ENCODE data around the gene SLC6A19.

The SLC6A19 gene

DNA sequence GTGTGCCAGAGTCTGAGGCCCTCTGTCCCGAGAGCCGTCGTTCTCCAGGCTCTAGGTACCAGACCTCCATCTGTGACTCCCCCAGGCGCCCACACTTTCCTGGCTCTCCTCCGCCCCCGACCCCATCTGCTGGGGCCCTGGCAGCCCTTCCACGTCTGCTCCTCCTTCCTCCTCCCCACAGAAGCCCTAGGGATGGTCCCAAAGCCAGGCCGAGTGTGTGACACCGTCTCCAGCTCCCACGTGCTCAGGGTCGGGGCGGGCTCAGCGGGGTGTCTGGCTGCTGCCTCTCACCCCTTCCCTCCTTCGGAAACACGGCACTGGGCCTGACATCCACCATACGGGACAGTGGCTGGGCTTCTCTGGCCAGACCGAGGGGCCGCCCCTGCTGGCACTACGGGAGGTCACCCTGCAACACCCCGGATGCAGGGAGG is 20.5 kb upstream of the SLC6A19 start:
- no peak for DNase-seq (ENCODE audit: low read depth)

- no peak for DNase-seq (ENCODE audit: low read depth)
These were observed 19.7 kb upstream of the SLC6A19 start for GRCh38 chr5:1181451-1182359.

GRCh38 chr5:1182360-1182632 is 19.1 kb upstream of the SLC6A19 start:
- DNase-seq (ENCODE audit: low read depth): no peak

- DNase-seq (ENCODE audit: low read depth): no peak
These were observed 18.6 kb upstream of the SLC6A19 start for GRCh38 chr5:1182633-1183423.

- DNase-seq (ENCODE audit: low read depth): no peak
These were observed 17.8 kb upstream of the SLC6A19 start for GRCh38 chr5:1183424-1184162.

DNA sequence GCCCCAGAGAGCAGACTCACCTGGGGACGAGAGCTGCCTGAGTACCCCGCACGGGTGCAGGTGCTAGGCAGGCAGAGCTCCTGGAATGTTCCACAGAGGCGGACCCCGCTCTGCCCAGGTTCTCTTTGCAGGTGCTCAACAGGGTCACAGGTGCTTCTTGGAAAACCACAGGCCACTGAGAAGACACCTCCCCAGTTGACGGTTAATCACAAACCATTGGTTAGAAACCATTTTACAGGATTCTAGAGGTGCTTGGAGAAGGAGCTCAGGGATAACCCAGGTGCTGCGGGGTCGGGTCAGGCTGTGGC is 17.3 kb upstream of the SLC6A19 start:
- no peak for DNase-seq (ENCODE audit: low read depth)

DNA sequence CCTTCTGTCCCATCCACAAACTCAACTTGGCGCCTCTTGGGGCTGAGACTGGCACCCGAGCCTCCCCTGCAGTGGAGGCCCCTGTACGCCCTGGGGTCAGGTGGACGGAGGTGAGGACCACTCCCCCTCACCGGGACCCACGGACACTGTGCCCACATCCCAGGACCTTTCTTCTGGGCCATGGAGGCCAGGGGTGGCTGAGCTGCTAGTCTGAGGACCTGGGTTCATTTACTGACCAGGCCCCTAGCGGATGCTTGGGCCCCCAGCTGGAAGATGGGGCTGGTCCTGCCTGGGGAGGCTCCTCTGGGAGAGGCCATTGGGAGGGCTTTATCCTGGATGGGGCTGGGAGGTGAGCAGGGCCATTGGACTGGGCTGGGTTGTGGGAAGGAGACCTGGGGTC is 16.9 kb upstream of the SLC6A19 start:
- DNase-seq (ENCODE audit: low read depth): no peak

DNA sequence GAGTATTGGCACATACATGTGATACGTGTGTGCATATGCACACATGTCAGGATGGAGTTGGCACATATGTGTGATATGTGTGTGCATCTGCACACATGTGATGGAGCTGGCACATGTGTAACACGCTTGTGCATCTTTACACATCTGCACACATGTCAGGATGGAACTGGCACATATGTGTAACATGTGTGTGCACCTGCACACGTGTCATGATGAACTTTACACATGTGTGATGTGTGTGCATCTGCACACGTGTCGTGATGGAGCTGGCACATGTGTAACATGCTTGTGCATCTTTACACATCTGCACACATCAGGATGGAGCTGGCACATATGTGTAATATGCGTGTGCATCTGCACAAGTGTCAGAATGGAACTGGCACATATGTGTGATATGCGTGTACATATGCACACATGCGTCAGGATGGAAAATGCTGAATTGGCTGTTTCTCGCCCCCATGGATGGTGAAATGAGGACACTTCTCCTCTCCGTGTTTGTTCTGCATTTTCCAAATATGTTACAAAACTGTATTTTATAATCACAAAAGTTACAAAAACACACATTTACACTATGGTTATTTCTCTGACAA is 16.3 kb upstream of the SLC6A19 start:
- DNase-seq (ENCODE audit: low read depth): no peak

- DNase-seq (ENCODE audit: low read depth): no peak
These were observed 15.6 kb upstream of the SLC6A19 start for GRCh38 chr5:1185629-1186350.

GRCh38 chr5:1186351-1187233 is 14.8 kb upstream of the SLC6A19 start:
- no peak for DNase-seq (ENCODE audit: low read depth)

DNA sequence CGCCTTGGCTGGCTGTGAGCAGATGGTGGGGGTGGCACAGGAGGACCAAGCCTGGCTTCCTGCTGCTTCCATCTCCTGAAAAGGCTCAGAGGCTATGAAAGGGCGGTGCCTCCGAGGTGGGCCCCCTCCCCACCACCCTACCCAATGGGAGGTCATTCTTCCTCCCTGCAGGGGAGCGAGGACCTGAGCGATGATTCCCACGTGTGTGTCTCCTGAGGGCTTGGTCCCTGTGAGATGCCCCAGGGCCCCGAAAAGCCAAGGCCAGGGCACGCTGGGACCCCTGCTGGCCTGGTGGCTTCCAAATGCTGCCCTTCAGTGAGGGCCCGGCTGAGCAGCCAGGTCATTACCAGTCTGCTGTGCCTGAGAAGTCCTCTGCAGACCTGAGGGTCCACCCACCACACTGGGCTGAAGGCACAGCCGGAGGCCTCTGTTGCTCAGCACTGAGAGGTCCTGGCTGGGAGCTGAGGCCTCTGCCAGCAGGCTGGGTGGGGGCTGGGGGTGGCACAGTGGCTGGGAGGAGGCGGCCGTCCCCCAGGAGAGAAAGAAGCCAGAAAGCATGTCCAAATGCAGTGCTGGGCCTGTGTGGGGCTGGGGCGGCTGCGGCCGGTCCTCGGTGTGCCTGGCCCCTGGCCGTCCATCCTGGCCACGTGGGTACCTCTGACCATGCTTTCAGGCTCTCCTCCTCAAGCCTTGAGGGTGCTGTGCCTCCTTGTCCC is 14.0 kb upstream of the SLC6A19 start:
- DNase-seq (ENCODE audit: low read depth): no peak

- no peak for DNase-seq (ENCODE audit: low read depth)
These were observed 13.5 kb upstream of the SLC6A19 start for GRCh38 chr5:1187950-1188334.

GRCh38 chr5:1188464-1188863 is 12.9 kb upstream of the SLC6A19 start:
- DNase-seq (ENCODE audit: low read depth): no peak

DNA sequence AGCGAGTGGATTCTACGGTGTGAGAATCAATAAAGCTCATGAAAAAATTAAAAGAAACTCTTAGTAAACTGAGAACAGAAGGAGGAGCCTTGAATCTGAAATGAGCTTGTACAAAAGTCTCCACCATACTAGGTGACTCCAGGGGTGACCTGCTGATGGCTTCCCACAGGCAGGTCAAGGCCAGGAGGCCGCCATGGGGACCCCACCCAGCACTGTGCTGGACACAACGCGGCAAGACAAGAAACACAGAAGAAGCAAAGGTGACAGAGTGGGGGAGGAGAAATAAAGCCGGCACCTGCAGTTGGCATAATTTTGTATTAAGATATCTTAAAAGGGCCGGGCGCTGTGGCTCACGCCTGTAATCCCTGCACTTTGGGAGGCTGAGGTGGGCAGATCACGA is 12.1 kb upstream of the SLC6A19 start:
- no peak for DNase-seq (ENCODE audit: low read depth)

GRCh38 chr5:1190278-1190677 is 11.1 kb upstream of the SLC6A19 start:
- no peak for DNase-seq (ENCODE audit: low read depth)

DNA sequence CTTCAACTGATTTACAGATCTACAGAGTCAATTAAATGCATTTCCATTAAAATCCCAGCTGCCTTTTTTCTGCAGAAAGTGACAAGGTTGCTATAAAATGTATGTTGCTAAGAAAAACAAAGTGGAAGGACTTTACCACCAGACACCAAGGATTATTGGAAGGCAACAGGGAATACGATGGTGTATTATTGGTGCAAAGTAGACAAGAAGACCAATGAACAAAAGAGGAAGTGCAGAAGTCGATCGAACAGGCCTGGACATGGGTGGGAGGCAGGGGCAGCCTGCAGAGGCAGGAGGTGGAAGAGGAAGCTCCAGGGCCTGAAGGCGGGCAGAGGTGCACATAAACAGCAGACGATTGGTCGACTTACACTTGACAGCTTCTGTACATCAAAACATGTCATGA is 10.6 kb upstream of the SLC6A19 start:
- DNase-seq (ENCODE audit: low read depth): no peak

DNA sequence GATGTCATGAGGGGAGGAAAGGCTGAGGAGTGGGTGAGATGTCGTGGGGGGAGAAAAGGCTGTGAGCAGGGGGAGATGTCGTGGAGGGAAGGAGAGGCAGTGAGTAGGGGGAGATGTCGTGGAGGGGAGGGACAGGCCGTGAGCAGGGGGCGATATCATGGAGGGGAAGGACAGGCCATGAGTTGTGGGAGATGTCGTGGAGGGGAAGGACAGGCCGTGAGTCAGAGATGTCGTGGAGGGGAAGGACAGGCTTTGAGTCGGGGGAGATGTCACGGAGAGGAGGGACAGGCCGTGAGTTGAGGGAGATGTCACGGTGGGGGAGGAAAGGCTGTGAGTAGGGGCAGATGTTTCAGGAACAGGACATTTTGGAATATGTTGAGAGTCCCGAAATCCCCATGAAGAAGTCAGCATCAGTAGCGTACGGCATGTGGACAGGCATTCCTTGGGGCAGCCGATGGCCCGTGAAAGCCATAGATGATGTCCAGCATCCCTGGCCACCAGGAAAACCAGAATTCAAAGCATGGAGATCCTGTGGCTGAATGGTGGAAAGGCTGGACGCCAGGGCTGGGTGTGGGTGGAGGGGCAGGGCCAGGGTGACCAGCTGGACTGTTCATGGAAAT is 8.3 kb upstream of the SLC6A19 start:
- no peak for DNase-seq (ENCODE audit: low read depth)

GRCh38 chr5:1193591-1193985 is 7.8 kb upstream of the SLC6A19 start:
- no peak for DNase-seq (ENCODE audit: low read depth)

- DNase-seq (ENCODE audit: low read depth): no peak
These were observed 7.0 kb upstream of the SLC6A19 start for GRCh38 chr5:1194378-1194777.

- DNase-seq (ENCODE audit: low read depth): no peak
These were observed 6.0 kb upstream of the SLC6A19 start for GRCh38 chr5:1195439-1195838.
